HG03039 (cell line): ENCODE results near the gene KRT73.
"Not testable (repeated sequence)": the region's sequence is repeated elsewhere in the genome, so short reads cannot be mapped to it uniquely, and the experiment has no call there.

Experiments used
- ATAC-seq: cut with Tn5 transposase; IDR thresholded peaks from one replicate; pipeline ENCODE4 v1.9.1; 2021; ENCODE audit warnings: mild to moderate bottlenecking, moderate library complexity; ENCODE audit not compliant: unreplicated experiment

Gene KRT73

GRCh38 chr12:52603314-52603713, 15.0 kb downstream of the KRT73 start:
- ATAC-seq = no peak

DNA sequence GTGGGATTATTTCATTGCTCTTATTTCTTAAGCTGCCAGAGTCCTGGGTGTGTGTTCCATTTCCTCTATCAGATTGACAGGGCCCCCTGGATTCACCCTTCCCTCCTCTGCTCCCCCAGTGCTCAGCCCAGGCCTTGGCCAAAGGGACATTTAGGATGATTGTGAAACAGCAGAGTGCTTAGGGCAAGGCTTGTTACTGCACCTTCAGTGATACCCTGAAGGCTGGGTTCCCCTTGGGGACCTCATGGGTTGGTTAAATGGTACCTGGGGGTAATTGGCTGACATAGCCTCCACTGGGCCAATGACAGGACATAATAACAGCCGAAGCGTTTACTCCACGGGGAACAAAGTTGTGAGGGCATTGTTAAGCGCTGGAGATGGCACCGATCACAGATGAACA, 15.8 kb downstream of the KRT73 start:
- no peak for ATAC-seq

DNA sequence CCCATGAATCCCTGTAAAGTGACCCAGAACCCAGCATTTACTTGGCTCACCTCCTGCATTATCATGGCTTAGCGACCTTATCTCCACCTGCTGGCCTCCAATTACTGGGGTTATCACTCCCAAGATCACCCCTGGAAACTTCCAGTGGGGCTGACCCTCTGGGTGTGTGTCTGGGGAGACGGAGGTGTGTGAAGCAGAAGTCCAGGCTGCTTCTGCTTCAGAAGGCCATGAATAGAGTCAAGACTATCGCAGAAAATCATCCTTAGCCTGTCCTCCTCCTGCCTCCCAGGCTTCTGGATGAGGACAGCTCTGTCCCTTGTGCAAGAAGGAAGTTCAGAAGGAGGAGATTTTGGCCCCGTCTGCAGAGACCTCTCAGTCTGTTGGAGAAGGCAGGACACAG, 16.7 kb downstream of the KRT73 start:
- ATAC-seq = no peak

DNA sequence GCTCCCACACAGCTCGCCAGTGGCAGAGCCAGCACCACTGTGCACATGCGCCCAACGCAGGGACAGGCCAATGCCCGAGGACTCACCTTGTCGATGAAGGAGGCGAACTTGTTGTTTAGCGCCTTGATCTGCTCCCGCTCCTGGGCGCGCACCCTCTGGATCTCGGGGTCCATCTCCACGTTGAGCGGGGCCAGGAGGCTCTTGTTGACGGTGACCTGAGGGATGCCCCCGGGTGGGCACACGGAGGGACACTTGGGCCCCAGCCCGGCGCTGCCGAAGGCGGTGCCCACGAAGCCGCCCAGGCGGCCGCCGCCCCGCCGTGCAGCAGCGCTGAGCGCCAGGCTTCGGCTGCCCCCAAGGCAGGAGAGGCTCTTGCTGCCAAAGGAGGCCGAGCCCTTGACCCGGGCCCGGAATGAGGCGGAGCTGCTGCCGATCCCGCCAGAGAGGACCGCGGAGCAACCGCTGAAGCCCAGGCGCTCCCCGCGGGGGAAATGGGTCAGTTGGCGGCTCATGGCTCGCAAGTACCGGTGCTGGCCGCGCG, 17.3 kb downstream of the KRT73 start, which contains the start of gene KRT72:
Gene KRT72 (minus strand): TSS at position 523 of the 541 bp plus-strand sequence. CDS start 11 bp downstream, at position 512.
- ATAC-seq = no peak

DNA sequence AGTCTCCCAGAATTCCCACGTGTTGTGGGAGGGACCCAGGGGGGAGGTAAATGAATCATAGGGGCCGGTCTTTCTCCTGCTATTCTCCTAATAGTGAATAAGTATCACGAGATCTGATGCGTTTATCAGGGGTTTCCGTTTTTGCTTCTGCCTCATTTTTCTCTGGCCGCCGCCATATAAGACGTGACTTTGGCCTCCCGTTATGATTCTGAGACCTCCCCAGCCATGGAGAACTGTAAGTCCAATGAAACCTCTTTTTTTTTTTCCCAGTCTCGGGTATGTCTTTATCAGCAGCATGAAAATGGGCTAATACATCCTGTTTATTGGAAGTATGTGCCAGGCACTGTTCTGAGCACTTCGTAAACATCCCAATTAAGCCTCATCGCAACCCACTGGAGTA, 17.9 kb downstream of the KRT73 start:
- ATAC-seq = no peak

- ATAC-seq = no peak
Measured at GRCh38 chr12:52600071-52600470, 18.3 kb downstream of the KRT73 start.

DNA sequence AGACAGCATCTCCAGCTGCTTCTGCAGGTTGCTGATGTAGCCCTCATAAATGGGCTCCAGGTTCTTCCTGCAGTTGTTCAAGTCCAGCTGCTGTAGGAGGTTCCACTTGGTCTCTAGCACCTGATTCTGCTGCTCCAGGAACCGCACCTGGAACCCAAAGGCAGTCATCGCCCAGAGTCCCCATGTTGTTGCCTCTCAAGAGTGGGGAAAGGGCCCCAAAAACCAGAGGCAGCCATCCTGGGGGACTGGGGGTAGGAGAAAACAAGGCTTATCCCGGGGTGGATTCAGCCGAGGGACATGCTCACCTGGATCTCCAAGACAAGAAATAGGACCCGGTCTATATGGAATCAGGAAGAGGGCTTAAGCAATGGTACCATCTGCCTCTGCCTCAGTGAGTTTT, 19.4 kb downstream of the KRT73 start:
- no peak for ATAC-seq

DNA sequence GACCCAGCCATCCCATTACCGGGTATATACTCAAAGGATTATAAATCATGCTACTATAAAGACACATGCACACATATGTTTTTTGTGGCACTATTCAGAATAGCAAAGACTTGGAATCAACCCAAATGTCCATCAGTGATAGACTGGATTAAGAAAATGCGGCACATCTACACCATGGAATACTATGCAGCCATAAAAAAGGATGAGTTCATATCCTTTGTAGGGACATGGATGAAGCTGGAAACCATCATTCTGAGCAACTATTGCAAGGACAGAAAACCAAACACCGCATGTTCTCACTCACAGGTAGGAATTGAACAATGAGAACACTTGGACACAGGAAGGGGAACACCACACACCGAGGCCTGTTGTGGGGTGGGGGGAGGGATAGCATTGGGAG, 24.1 kb downstream of the KRT73 start:
- not testable (repeated sequence) for ATAC-seq

GRCh38 chr12:52591521-52591920, 26.8 kb downstream of the KRT73 start:
- ATAC-seq = no peak

GRCh38 chr12:52590021-52590420, 28.3 kb downstream of the KRT73 start:
- ATAC-seq = no peak

DNA sequence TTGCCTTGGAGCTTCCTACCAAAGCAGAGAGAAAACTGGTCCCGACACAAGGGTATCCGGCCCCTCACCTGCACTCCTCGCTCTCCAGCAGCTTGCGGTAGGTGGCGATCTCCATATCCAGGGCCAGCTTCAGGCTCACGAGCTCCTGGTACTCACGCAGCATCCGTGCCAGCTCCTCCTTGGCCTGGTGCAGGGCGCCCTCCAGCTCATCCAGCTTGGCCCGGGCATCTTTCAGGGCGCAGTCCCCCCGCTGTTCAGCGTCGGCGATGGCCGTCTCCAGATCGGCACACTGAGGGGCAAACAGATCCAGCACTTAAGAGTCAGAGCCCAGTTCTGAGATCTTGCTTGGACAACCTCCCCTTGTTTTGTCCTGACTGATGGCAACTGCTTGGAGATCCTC, 30.8 kb downstream of the KRT73 start:
- ATAC-seq = no peak

DNA sequence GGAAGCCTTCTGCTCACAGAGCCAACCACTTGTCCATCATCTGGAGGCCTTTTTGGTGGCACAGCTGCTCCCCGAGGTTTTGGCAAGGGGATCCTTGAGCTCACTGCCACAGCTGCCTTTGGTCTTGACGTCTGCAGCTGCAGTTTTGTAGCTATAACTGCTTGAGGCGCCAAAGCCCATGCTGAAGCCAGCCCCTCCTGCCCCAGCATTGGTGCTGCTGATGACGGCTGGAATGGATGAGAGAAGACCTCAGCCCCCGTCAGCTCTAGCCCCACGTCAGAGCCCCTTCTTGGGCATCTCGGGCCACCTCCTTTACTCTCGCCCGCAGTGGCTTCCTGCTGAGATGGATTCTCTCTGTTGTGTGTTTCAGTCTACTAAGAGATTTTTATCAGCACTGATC, 32.4 kb downstream of the KRT73 start:
- no peak for ATAC-seq

- ATAC-seq = no peak
Measured at GRCh38 chr12:52585066-52585465, 33.3 kb downstream of the KRT73 start.

DNA sequence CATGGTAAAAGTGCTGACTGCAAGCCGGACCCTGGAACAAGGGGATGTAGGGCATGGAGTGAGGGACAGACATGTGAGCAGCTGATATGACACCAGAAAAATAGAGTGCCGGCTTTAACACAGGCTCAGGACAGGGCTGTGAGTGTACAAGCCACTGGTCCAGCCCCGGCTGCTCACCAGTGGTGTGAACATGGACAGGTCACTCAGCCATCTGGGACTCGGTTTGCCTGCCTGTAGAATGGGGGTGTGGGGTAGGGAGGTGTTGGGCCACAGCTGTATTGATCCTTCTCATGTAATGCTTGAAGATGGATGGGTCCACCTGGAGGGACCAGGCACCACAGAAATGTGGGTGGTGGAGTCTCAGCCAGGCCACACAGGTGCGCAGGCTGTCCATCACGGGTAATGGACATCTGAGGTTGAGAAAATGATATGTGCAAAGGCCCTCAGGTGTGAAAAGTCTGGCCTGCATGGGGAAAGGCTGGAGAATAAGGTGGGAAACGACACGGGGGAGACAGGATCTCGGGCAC, 34.1 kb downstream of the KRT73 start:
- ATAC-seq = no peak

- no peak for ATAC-seq
Measured at GRCh38 chr12:52582971-52583456, 35.3 kb downstream of the KRT73 start.

DNA sequence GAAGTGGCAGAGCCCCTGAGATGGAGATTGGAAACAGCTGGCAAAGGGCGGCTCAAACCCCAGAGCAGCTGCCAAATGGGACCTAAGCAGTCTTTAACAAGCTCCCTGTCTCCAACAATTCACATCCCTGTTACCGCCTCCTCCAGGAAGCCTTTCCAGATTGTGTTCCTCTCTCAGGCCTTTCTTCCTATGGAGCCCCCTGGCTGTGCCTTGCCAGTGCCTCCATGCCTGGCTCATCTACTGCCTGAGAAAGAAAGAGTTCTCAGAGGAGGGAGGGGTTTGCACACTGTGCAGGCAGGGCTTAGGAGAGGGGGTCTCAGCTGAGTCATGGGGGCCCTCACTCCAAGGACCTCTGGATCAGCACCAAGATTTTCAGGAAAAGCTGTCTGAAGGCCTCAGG, 35.9 kb downstream of the KRT73 start:
- ATAC-seq = no peak

- ATAC-seq = no peak
Measured at GRCh38 chr12:52581481-52581880, 36.9 kb downstream of the KRT73 start.

DNA sequence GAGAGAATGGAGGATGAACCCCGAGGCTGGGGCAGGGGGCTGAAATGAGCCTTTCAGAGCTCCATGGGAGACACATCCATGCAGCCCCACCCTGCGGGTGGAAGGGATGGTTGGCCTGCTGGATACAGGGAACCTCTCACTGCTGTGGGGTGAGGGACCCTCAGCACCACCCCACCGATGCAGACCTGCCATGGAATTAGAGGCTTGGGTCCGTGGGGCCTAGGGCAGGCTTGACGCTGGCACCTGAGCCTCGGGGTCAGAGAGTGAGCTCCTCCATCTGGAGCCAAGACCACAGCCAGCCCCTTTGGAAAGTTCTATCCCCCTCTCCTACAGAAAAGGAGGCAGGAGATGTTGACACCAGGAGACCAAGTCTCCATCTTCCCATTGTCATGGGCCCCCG, 37.3 kb downstream of the KRT73 start:
- ATAC-seq = no peak

DNA sequence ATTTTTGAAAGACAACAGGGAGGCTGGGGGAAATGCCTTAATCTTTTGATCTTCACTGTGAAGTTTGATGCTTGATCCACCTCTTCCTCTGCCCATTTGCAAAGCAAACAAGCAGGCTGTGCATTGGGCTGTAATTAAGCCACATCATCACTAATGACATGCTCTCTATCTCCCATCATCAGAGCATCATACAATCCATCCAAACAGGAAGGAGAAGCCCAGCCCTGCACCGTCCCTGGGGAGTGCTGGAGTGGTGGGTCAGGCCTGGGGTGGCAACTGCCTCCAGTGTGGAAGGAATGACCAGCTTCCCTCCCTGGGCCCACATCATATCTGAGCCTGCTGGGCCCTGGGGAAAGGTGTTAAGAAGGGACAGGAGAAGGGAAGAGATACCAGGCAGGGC, 37.9 kb downstream of the KRT73 start:
- no peak for ATAC-seq

- no peak for ATAC-seq
Measured at GRCh38 chr12:52579468-52580465, 38.6 kb downstream of the KRT73 start.

DNA sequence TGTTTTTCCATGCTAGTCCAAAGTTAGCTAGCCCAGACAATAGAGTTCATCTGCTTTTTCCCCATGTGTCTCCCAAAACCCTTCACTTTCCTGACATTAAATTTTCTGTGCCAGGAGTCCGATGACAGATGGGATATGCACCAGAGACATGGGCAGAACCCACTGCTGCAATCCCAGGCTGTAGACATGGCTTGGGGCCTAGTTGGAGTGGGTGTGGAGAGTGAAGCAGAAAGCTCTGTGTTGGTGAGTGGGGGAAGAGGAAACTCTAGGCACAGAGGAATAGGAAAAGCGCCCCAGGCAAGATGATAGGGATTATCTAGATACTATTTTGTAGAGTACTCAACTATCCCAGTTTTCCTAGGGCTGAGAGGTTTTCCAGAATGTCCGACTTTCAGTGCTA, 39.9 kb downstream of the KRT73 start:
- ATAC-seq = no peak

DNA sequence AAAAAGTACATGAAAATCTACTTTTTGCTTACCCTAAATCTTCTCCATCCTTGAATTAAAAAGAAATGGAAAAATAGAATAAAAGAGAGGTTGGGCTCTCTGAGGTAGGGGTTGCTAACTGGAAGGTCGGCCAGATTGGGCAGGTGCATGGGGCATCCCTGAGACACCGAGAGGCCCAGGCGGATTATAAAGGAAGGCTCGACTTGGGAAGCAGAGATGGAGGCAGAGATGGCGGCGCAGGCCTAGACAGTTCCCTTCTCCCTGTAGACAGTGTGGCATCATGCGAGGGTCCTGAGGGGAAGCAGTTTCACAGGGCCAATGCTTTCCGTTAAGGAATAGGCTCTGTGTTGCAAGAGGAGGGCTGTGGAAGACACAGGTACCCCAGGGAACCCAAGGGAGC, 41.0 kb downstream of the KRT73 start:
- no peak for ATAC-seq
